GM18507 (cell line): ENCODE measurements around the gene AHNAK2.
"Not testable (repeated sequence)": the region's sequence is repeated elsewhere in the genome, so short reads cannot be mapped to it uniquely, and the experiment has no call there.

Experiments used
- DNase-seq: peaks from one replicate; pipeline ENCODE4 v3.0.0; 2011; ENCODE audit warnings: low read depth; ENCODE audit not compliant: insufficient read length; ENCODE audit errors: extremely low spot score
- FAIRE-seq: peaks from 2 replicates; lab custom pipeline; 2011; peaks lifted over from hg19 to GRCh38; lab: Jason Lieb, UNC

AHNAK2 gene

DNA sequence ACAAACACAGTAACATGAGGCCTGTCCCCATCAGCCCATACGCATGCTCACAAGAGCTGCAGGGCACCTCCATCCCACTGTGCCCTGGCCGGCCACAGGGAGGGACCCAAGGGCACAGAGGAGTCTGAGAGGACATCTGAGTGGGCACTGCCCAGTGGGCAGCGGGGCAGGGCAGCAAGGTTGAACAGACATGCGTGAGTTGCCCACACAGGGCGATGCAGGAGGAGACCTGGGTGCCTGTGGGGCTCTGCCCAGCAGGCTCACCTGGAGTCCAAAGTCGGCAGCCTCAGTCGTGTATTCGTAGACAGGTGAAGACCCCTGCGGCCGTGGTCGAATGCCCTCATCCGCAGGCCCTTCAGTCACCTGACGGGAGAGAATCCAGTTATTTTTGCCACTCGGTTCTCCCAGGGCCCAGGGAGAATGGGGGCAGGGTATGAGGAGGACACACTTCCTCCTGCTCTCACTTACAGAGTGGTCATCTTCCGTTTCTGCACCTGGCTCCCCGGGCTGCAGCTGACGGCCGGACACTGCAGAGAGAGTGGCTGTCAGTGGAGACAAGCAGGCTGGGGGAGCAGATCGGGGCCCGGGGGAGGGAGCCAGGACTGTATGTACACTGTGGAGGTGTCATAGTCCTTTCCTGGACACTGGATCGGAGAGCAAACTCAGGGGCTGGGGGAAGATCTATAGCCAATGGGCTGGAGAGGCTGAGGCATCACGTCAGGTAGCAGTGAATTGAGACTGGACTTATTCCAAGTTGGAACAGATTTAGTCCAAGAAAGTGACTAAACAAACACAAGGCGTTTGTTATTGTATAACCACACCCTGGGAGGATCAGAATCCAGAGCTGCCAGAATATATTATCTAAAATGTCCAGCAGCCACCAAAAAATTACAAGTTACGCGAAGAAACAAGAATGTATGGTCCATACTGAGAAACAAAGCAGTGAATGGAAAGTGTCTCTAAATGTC, 20.7 kb downstream of the AHNAK2 start:
- no peak for FAIRE-seq
- DNase-seq, result no peak

DNA sequence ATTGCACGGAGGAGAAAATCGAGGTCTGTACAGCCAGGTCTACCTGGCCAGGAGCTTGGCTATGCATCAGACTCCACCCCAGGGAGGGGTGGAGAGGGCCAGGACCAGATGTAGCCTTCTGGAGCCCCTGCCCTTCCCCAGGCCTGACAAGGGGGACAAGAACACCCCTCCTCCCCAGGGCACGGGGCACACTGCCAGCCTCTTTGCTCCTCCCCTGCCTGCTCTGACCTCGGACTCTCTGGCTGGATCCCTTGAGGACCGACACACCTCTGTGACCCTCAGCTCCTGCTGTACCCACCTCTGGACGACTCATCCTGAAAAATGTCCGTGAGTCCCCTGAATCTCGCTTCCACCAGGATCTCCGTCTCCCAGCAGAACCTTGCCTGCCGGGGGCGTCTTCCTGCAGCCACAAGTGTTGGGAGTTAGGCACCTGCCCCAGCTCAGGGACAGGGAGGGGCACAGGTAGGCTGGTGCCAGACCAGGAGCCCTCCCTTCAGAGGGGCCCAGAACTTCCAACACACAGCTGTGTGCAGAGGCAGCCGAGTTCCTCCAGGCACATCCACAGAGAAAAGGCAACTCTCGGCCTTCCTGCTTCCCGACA, 21.8 kb downstream of the AHNAK2 start:
- no peak for FAIRE-seq
- DNase-seq, result no peak

DNA sequence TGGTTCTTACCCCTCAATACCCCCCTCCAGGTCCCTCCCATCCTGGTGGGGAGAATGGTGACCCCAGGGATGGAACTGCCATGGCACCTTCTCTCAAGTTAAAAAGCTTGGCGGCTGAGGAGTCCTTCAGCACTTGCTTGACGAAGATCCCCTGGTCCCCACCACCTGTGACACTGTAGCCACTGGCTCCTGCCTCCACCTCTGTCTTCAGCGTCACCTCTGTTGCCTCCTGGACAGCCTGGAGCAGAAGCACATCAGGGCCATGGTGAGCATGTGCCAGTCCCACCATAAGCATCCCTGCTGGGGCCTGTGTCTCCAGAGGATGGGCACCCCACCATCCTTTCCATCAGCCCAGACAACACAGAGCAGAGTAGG, 22.8 kb downstream of the AHNAK2 start:
- no peak for FAIRE-seq
- DNase-seq, result no peak

- no peak for DNase-seq
Measured at GRCh38 chr14:104954746-104955395, 23.3 kb downstream of the AHNAK2 start.

GRCh38 chr14:104953896-104954656, 24.1 kb downstream of the AHNAK2 start:
- FAIRE-seq, result no peak
- DNase-seq, result no peak

More at GRCh38 chr14:104954746-104955395, 23.3 kb downstream of the AHNAK2 start:
- no peak for FAIRE-seq

DNA sequence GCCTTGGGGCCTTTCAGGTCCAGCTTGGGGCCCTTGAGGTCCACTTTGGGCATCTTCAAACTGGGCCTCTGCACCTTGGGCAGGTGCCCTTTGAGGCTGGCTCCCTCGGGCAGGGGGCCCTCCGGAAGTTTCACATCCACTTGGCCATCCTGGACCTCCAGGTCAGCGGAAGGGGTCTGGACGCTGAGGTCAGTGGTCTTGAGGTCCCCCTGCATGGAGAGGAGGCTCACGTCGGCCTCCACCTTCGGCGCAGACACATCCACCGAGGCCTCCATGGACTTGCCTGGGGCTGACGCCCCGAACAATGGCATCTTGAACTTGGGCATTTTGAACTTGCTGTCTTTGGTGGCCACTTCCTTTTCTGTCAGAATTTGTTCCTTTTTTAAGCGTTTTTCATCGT, 25.1 kb downstream of the AHNAK2 start:
- DNase-seq, result no peak
- no peak for FAIRE-seq

DNA sequence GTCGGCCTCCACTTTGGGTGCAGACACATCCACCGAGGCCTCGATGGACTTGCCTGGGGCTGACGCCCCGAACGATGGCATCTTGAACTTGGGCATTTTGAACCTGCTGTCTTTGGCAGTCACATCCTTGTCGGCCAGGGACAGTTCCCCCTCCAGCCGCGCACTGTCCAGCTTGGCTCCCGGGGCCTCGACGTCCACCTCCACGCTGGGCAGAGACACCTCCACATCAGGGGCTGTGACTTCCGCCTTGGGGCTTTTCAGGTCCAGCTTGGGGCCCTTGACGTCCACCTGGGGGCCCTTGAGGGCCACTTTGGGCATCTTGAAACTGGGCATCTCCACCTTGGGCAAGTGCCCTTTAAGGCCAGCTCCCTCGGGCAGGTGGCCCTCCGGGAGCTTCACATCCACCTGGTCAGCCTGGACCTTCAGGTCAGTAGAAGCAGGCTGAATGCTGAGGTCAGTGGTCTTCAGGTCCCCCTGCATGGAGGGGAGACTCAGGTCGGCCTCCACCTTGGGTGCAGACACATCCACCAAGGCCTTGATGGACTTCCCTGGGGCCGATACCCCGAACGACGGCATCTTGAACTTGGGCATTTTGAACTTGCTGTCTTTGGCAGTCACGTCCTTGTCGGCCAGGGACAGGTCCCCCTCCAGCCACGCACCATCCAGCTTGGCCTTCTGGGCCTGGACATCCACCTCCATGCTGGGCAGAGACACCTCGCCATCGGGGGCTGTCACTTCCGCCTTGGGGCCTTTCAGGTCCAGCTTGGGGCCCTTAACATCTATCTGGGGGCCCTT, 26.1 kb downstream of the AHNAK2 start:
- not testable (repeated sequence) for DNase-seq, FAIRE-seq

DNA sequence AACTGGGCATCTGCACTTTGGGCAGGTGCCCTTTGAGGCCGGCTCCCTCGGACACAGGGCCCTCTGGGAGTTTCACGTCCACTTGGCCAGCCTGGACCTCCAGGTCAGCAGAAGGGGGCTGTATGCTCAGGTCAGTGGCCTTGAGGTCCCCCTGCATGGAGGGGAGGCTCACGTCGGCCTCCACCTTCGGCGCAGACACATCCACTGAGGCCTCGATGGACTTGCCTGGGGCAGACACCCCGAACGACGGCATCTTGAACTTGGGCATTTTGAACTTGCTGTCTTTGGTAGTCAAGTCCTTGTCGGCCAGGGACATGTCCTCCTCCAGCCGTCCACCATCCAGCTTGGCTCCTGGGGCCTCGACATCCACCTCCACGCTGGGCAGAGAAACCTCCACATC, 27.5 kb downstream of the AHNAK2 start:
- DNase-seq, FAIRE-seq: not testable (repeated sequence)

- DNase-seq, result no peak
- no peak for FAIRE-seq
Measured at GRCh38 chr14:104950021-104950420, 28.2 kb downstream of the AHNAK2 start.

DNA sequence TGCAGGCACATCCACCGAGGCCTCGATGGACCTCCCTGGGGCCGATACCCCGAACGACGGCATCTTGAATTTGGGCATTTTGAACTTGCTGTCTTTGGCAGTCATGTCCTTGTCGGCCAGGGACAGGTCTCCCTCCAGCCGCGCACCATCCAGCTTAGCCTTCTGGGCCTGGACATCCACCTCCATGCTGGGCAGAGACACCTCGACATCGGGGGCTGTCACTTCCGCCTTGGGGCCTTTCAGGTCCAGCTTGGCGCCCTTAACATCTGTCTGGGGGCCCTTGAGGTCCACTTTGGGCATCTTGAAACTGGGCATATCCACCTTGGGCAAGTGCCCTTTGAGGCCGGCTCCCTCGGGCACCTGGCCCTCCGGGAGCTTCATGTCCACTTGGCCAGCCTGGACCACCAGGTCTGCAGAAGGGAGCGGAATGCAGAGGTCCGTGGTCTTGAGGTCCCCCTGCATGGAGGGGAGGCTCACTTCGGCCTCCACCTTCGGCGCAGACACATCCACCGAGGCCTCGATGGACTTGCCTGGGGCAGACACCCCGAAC, 28.7 kb downstream of the AHNAK2 start:
- DNase-seq, FAIRE-seq: not testable (repeated sequence)

DNA sequence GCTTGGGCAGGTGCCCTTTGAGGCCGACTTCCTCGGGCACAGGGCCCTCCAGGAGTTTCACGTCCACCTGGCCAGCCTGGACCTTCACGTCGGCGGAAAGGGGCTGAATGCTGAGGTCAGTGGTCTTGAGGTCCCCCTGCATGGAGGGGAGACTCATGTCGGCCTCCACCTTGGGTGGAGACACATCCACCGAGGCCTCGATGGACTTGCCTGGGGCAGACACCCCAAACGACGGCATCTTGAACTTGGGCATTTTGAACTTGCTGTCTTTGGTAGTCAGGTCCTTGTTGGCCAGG, 29.5 kb downstream of the AHNAK2 start:
- no peak for FAIRE-seq
- no peak for DNase-seq

DNA sequence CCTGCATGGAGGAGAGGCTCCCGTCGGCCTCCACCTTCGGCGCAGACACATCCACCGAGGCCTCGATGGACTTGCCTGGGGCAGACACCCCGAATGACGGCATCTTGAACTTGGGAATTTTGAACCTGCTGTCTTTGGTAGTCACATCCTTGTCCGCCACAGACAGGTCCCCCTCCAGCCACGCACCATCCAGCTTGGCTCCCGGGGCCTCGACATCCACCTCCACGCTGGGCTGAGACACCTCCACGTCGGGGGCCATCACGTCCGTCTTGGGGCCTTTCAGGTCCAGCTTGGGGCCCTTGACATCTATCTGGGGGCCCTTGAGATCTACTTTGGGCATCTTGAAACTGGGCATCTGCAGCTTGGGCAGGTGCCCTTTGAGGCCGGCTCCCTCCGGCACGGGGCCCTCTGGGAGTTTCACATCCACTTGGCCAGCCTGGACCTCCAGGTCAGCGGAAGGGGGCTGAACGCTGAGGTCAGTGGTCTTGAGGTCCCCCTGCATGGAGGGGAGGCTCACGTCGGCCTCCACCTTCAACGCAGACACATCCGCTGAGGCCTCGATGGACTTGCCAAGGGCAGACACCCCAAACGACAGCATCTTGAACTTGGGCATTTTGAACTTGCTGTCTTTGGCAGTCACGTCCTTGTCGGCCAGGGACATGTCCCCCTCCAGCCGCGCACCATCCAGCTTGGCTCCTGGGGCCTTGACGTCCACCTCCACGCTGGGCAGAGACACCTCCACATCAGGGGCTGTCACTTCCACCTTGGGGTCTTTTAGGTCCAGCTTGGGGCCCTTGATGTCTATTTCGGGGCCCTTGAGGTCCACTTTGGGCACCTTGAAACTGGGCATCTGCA, 30.1 kb downstream of the AHNAK2 start:
- not testable (repeated sequence) for FAIRE-seq, DNase-seq

GRCh38 chr14:104947201-104947600, 31.0 kb downstream of the AHNAK2 start:
- FAIRE-seq, DNase-seq: not testable (repeated sequence)

DNA sequence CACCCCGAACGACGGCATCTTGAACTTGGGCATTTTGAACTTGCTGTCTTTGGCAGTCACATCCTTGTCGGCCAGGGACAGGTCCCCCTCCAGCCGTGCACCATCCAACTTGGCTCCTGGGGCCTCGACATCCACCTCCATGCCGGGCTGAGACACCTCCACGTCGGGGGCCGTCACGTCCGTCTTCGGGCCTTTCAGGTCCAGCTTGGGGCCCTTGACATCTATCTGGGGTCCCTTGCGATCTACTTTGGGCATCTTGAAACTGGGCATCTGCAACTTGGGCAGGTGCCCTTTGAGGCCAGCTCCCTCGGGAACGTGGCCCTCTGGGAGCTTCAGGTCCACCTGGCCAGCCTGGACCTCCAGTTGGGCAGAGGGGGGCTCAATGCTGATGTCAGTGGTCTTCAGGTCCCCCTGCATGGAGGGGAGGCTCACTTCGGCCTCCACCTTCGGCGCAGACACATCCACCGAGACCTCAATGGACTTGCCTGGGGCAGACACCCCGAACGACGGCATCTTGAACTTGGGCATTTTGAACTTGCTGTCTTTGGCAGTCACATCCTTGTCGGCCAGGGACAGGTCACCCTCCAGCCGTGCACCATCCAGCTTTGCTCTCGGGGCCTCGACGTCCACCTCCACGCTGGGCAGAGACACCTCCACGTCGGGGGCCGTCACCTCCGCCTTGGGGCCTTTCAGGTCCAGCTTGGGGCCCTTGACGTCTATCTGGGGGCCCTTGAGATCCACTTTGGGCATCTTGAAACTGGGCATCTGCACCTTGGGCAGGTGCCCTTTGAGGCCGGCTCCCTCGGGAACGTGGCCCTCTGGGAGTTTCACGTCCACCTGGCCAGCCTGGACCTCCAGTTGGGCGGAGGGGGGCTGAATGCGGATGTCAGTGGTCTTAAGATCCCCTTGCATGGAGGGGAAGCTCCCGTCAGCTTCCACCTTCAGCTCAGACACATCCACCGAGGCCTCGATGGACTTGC, 31.9 kb downstream of the AHNAK2 start:
- not testable (repeated sequence) for DNase-seq, FAIRE-seq

GRCh38 chr14:104945266-104945665, 32.9 kb downstream of the AHNAK2 start:
- DNase-seq, FAIRE-seq: not testable (repeated sequence)

DNA sequence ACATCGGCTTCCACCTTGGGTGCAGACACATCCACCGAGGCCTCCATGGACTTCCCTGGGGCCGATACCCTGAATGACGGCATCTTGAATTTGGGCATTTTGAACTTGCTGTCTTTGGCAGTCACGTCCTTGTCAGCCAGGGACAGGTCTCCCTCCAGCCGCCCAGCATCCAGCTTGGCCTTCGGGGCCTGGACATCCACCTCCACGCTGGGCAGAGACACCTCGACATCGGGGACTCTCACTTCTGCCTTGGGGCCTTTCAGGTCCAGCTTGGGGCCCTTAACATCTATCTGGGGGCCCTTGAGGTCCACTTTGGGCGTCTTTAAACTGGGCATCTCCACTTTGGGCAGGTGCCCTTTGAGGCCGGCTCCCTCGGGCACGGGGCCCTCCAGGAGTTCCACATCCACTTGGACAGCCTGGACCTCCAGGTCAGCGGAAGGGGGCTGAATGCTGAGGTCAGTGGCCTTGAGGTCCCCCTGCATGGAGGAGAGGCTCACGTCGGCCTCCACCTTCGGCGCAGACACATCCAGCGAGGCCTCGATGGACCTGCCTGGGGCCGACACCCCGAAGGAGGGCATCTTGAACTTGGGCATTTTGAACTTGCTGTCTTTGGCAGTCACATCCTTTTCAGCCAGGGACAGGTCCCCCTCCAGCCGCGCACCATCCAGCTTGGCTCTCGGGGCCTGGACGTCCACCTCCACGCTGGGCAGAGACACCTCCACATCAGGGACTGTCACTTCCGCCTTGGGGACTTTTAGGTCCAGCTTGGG, 33.6 kb downstream of the AHNAK2 start:
- not testable (repeated sequence) for FAIRE-seq, DNase-seq
